Tibial nerve (tissue), 4 donors: ENCODE results near the gene B3GNT5. TPM values are rescaled to one million over a fixed set of nuclear protein-coding genes. Genes with fewer than 3 reads are reported as not detected.

Source experiments
- DNase-seq, 2 donors: peaks; one replicate each; pipeline ENCODE4 v3.0.0-alpha.2; 2019; ENCODE audit warnings: low spot score in 2 of 2
- H3K27ac ChIP-seq, 4 donors: fragments of 200-600 bp; sonication (generic) in 3 of 4; one replicate each; pipeline ENCODE4 v1.5.1; 2017 to 2019; ENCODE audit warnings: mild to moderate bottlenecking in 1 of 4
- H3K27me3 ChIP-seq, 2 donors: fragments of 200-600 bp; sonication (generic) in 1 of 2; one replicate each; pipeline versions ENCODE4 v1.5.1 to v1.6.0; 2017 to 2019
- H3K36me3 ChIP-seq, 3 donors: fragments of 200-600 bp; sonication (generic); one replicate each; pipeline ENCODE4 v1.5.1; 2018 to 2019
- H3K4me1 ChIP-seq, 4 donors: fragments of 200-600 bp; sonication (generic) in 3 of 4; one replicate each; pipeline ENCODE4 v1.5.1; 2017 to 2019
- H3K4me3 ChIP-seq, 4 donors: fragments of 200-600 bp; sonication (generic) in 3 of 4; one replicate each; pipeline ENCODE4 v1.5.1; 2017 to 2019; ENCODE audit warnings: mild to moderate bottlenecking in 1 of 4, moderate library complexity in 1 of 4
- H3K9me3 ChIP-seq, 4 donors: fragments of 200-600 bp; sonication (generic) in 3 of 4; one replicate each; pipeline ENCODE4 v1.5.1; 2017 to 2019
- EP300 ChIP-seq, 2 donors: sonication (generic); formaldehyde crosslinking; IDR thresholded peaks; one replicate each; pipeline ENCODE4 v1.6.1; 2017; ENCODE audit warnings: antibody characterized with exemption in 2 of 2, mild to moderate bottlenecking in 1 of 2
- POLR2A ChIP-seq, 2 donors: fragments of 450-650 bp; IDR thresholded peaks; one replicate each; pipeline ENCODE4 v1.6.1; 2017; ENCODE audit warnings: antibody characterized with exemption in 2 of 2, mild to moderate bottlenecking in 2 of 2, moderate library complexity in 2 of 2
- WGBS, 2 donors: methylation state at CpG; one replicate each; pipeline ENCODE4 v1.1.5; 2018; 5-methylcytosine and 5-hydroxymethylcytosine counted together
- total RNA-seq, 4 donors: library from RNA; depleted of rRNA; stranded (reverse); fragments of >200 nt; gene quantifications; one replicate each; pipeline ENCODE4 v1.1.0, GENCODE V29; 2016
- TF ChIP-seq, protein P1 (sequence below), 5 experiments: fragments of 200-600 bp in 3 of 5; fragments of 450-650 bp in 2 of 5; sonication (generic) in 3 of 5; IDR thresholded peaks; one replicate each; pipeline ENCODE4 v1.5.1; 2016 to 2019; ENCODE audit warnings: antibody characterized with exemption in 5 of 5, mild to moderate bottlenecking in 3 of 5, moderate library complexity in 2 of 5

Gene B3GNT5
- total RNA-seq, 4 donors from 2014 or later, result 7.1 to 10.7 (median 9.2) TPM

- DNase-seq, result no peak
- no peaks in the 10 kb centered on the region for H3K9me3 ChIP-seq
- TF ChIP-seq, protein P1, sequence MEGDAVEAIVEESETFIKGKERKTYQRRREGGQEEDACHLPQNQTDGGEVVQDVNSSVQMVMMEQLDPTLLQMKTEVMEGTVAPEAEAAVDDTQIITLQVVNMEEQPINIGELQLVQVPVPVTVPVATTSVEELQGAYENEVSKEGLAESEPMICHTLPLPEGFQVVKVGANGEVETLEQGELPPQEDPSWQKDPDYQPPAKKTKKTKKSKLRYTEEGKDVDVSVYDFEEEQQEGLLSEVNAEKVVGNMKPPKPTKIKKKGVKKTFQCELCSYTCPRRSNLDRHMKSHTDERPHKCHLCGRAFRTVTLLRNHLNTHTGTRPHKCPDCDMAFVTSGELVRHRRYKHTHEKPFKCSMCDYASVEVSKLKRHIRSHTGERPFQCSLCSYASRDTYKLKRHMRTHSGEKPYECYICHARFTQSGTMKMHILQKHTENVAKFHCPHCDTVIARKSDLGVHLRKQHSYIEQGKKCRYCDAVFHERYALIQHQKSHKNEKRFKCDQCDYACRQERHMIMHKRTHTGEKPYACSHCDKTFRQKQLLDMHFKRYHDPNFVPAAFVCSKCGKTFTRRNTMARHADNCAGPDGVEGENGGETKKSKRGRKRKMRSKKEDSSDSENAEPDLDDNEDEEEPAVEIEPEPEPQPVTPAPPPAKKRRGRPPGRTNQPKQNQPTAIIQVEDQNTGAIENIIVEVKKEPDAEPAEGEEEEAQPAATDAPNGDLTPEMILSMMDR (IDR thresholded peaks at IDR 0.05), result no peak
- no peak for TF ChIP-seq EP300 (IDR thresholded peaks at IDR 0.05)
- no peak for TF ChIP-seq POLR2A (IDR thresholded peaks at IDR 0.05)
- no peak overlapping the region for H3K4me3 ChIP-seq
- 79 to 86% methylated on average over 2 of the region's 2 CpGs for WGBS, 2 donors
- H3K27me3 ChIP-seq, result no peaks in the 10 kb centered on the region
- no peaks in the 10 kb centered on the region for H3K36me3 ChIP-seq
- H3K4me1 ChIP-seq, result peaks cover 0 to 3% (median under 1%) of the 10 kb centered on the region in 4 donors
- no peak overlapping the region for H3K27ac ChIP-seq
Observed at GRCh38 chr3:183312433-183312832, 59.4 kb downstream of the B3GNT5 start.

DNA sequence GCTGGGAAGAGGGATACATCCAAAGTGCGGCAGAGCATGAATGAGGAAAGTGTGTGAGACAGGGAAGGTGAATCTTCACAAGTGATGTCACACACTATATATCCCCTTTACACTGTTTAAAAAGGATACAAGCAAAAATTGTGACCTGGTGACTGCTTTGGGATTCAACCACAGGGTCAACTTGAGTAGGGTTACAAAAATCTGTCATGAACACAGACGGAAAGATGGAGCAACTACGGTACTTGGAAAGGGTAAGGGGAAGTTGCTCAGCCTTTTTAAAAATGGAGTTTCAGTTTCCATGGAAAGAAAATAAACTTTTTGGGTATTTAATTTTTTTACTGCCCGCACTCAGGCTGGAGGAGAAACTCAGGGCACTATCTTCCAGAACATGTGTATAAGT lies 60.3 kb downstream of the B3GNT5 start:
- no peaks in the 10 kb centered on the region for H3K4me1 ChIP-seq
- H3K36me3 ChIP-seq, result no peaks in the 10 kb centered on the region
- WGBS, 2 donors, result 85 to 87% methylated on average over 4 of the region's 4 CpGs
- H3K27ac ChIP-seq, result no peak overlapping the region
- H3K9me3 ChIP-seq, result no peaks in the 10 kb centered on the region
- DNase-seq, result no peak
- no peaks in the 10 kb centered on the region for H3K27me3 ChIP-seq
- TF ChIP-seq EP300 (IDR thresholded peaks at IDR 0.05), result no peak
- TF ChIP-seq, protein P1 (IDR thresholded peaks at IDR 0.05), result no peak
- no peak for TF ChIP-seq POLR2A (IDR thresholded peaks at IDR 0.05)
- no peak overlapping the region for H3K4me3 ChIP-seq

DNA sequence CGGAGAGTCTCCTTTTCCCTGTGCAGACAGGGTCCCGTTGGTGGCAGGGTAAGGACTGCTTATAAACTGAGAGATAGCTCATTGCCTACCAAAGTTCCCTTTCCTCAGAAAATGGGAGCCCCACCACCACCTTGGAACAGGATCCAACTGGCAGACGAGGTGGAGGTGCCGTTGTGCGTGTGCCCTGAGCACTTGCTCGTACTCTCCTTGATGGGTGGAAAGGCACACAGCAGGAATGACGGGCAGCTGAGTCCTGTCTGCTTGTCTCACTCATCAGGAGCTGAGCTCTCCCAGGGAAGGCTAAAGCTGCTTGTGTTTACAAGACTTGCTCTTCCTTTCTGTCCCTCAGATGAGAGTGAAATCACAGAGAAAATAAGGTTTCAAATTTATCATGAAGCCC lies 60.7 kb downstream of the B3GNT5 start:
- DNase-seq, result no peak
- TF ChIP-seq, protein P1 (IDR thresholded peaks at IDR 0.05), result no peak
- TF ChIP-seq EP300 (IDR thresholded peaks at IDR 0.05), result no peak
- Histone ChIP-seq H3K36me3 (no peaks in the 10 kb centered on the region), H3K27me3 (no peaks in the 10 kb centered on the region), H3K9me3 (no peaks in the 10 kb centered on the region), H3K27ac (no peak overlapping the region), H3K4me1 (no peaks in the 10 kb centered on the region), H3K4me3 (no peak overlapping the region)
- WGBS, 2 donors, result 65 to 82% methylated on average over 7 of the region's 7 CpGs

GRCh38 chr3:183315739-183316138 lies 62.7 kb downstream of the B3GNT5 start:
- Histone ChIP-seq H3K27me3 (no peaks in the 10 kb centered on the region), H3K9me3 (no peaks in the 10 kb centered on the region), H3K36me3 (no peaks in the 10 kb centered on the region), H3K4me1 (no peaks in the 10 kb centered on the region), H3K4me3 (no peak overlapping the region), H3K27ac (no peak overlapping the region)
- WGBS, 2 donors, result 87 to 88% methylated on average over 8 of the region's 8 CpGs
- TF ChIP-seq EP300 (IDR thresholded peaks at IDR 0.05) (no peak), POLR2A (IDR thresholded peaks at IDR 0.05) (no peak)
- TF ChIP-seq, protein P1 (IDR thresholded peaks at IDR 0.05), result no peak
- DNase-seq, result no peak

DNA sequence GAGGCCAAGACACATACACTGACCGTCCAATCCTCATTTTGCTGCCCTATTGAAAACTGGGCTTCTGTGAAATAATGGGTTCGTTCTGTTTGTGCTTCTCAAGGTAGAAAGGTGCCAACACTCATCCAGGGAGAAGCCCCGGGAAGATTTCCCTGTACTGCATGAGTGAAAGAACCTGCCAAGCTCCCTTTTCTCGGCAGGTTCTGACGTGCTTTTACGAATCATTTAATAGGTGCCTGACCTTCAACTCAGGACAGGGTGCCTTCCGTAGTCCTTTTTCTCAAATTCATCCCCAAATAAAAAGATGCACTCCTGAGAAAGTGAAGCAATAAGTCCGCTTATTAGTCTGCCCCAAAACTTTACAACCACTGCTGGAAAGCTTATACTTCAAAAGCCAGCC lies 64.2 kb downstream of the B3GNT5 start:
- no peak for DNase-seq
- H3K27ac ChIP-seq, result no peak overlapping the region
- no peaks in the 10 kb centered on the region for H3K9me3 ChIP-seq
- H3K27me3 ChIP-seq, result no peaks in the 10 kb centered on the region
- no peaks in the 10 kb centered on the region for H3K36me3 ChIP-seq
- TF ChIP-seq EP300 (IDR thresholded peaks at IDR 0.05) (no peak), POLR2A (IDR thresholded peaks at IDR 0.05) (no peak)
- TF ChIP-seq, protein P1 (IDR thresholded peaks at IDR 0.05), result no peak
- H3K4me1 ChIP-seq, result no peaks in the 10 kb centered on the region
- 88 to 91% methylated on average over 8 of the region's 8 CpGs for WGBS, 2 donors
- H3K4me3 ChIP-seq, result no peak overlapping the region
